SU-DHL-6 (cell line): ENCODE data around the gene RACGAP1.
"Not testable (repeated sequence)": the region's sequence is repeated elsewhere in the genome, so short reads cannot be mapped to it uniquely, and the experiment has no call there.

ENCODE experiments used
- CTCF ChIP-seq: fragments of 200-600 bp; sonication (generic); IDR thresholded peaks from one replicate; pipeline ENCODE4 v1.5.1; 2017; ENCODE audit warnings: antibody characterized with exemption, mild to moderate bottlenecking, low read length, moderate library complexity; ENCODE audit not compliant: insufficient read depth, poor library complexity, severe bottlenecking
- EZH2phosphoT487 ChIP-seq: fragments of 200-600 bp; sonication (generic), shearing (Covaris generic); conservative IDR thresholded peaks from 2 replicates; pipeline ENCODE4 v1.6.1; 2018; ENCODE audit warnings: mild to moderate bottlenecking, antibody characterized with exemption, low read length, moderate library complexity, mixed read lengths

GRCh38 chr12:49989400-49989799, 35.9 kb downstream of the RACGAP1 start:
- not testable (repeated sequence) for TF ChIP-seq CTCF, EZH2phosphoT487
